Vagina (tissue), 2 donors: ENCODE data around the gene NDUFAF8. TPM values are rescaled to one million over a fixed set of nuclear protein-coding genes. Genes with fewer than 3 reads are reported as not detected.

ENCODE experiments used
- DNase-seq, 2 donors: peaks; one replicate each; pipeline ENCODE4 v3.0.0-alpha.2; 2017; ENCODE audit errors: extremely low spot score in 2 of 2
- H3K27ac ChIP-seq: fragments of 200-600 bp; sonication (generic); one replicate; pipeline ENCODE4 v1.5.1; 2019
- H3K27me3 ChIP-seq: fragments of 200-600 bp; sonication (generic); one replicate; pipeline ENCODE4 v1.5.1; 2019
- H3K36me3 ChIP-seq, 2 donors: fragments of 200-600 bp; sonication (generic); one replicate each; pipeline ENCODE4 v1.5.1; 2017 to 2019
- H3K4me1 ChIP-seq: fragments of 200-600 bp; sonication (generic); one replicate; pipeline ENCODE4 v1.5.1; 2019
- H3K4me3 ChIP-seq, 2 donors: fragments of 200-600 bp; sonication (generic); 1 replicate in 1 of 2; 2 replicates in 1 of 2; pipeline ENCODE4 v1.5.1; 2016 to 2019
- H3K9me3 ChIP-seq: fragments of 200-600 bp; sonication (generic); one replicate; pipeline ENCODE4 v1.5.1; 2019
- POLR2A ChIP-seq, 2 donors: fragments of 450-650 bp; IDR thresholded peaks; one replicate each; pipeline ENCODE4 v1.6.1; 2017; ENCODE audit warnings: antibody characterized with exemption in 2 of 2, mild to moderate bottlenecking in 2 of 2, moderate library complexity in 2 of 2
- POLR2AphosphoS5 ChIP-seq, 2 donors: sonication (generic); formaldehyde crosslinking; IDR thresholded peaks; one replicate each; pipeline ENCODE4 v1.9.0; 2017; ENCODE audit warnings: antibody characterized with exemption in 2 of 2, mild to moderate bottlenecking in 2 of 2, low read depth in 1 of 2; ENCODE audit not compliant: insufficient read depth in 1 of 2
- intact Hi-C: fragments of 100-400 bp; cut with DNase I; formaldehyde crosslinking; loops from one replicate; pipeline ENCODE4 v1.15.1; 2023
- total RNA-seq: library from RNA; depleted of rRNA; stranded (reverse); fragments of >200 nt; gene quantifications from one replicate; pipeline ENCODE4 v1.2.3, GENCODE V29; 2016
- TF ChIP-seq, protein P1 (sequence below), 3 experiments: fragments of 450-650 bp in 2 of 3; fragments of 200-600 bp in 1 of 3; sonication (generic) in 1 of 3; IDR thresholded peaks; one replicate each; pipeline ENCODE4 v1.5.1; 2017 to 2019; ENCODE audit warnings: antibody characterized with exemption in 3 of 3, mild to moderate bottlenecking in 2 of 3, moderate library complexity in 2 of 3

Gene NDUFAF8
- total RNA-seq, 1 donor from 2014 or later: 52.5 TPM

DNA sequence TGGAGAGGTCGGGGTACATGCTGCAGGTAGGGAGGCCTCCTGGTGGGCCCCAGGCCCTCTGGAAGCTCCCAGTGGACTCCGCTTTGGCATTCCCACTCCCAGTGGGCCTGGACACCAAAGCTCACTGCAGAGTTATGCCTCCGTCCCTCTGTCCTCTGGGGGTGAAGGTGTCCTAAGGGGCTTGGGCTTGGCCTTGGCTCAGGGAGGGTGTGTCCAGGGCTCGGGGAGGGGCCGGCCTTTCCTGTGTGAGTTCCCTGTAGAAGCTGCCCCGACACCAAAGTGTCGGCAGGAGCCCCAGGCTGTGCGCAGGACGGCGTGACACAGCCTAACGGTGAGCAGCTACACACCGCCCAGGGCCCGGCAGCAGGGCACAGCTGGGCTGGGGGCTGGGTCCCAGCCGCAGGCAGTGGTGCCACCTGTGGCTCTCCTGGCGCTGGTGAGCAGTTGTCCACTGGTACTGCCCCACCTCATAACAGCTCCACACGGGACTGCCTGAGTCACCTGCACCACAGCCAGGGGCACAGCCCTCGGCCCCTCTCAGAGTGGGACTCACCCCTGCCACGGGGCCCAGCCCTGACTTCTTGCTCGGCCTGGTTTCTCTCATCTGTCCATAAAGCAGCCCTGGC lies 6.4 kb upstream of the NDUFAF8 start:
- H3K27ac ChIP-seq: no peak overlapping the region
- intact Hi-C loops: no loop called here
- no peaks in the 10 kb centered on the region for H3K27me3 ChIP-seq
- TF ChIP-seq POLR2A (IDR thresholded peaks at IDR 0.05) (no peak), POLR2AphosphoS5 (IDR thresholded peaks at IDR 0.05; ENCODE audit: insufficient read depth in 1 of 2, low read depth in 1 of 2) (no peak)
- TF ChIP-seq, protein P1, sequence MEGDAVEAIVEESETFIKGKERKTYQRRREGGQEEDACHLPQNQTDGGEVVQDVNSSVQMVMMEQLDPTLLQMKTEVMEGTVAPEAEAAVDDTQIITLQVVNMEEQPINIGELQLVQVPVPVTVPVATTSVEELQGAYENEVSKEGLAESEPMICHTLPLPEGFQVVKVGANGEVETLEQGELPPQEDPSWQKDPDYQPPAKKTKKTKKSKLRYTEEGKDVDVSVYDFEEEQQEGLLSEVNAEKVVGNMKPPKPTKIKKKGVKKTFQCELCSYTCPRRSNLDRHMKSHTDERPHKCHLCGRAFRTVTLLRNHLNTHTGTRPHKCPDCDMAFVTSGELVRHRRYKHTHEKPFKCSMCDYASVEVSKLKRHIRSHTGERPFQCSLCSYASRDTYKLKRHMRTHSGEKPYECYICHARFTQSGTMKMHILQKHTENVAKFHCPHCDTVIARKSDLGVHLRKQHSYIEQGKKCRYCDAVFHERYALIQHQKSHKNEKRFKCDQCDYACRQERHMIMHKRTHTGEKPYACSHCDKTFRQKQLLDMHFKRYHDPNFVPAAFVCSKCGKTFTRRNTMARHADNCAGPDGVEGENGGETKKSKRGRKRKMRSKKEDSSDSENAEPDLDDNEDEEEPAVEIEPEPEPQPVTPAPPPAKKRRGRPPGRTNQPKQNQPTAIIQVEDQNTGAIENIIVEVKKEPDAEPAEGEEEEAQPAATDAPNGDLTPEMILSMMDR (IDR thresholded peaks at IDR 0.05): no peak
- no peaks in the 10 kb centered on the region for H3K9me3 ChIP-seq
- peaks cover 0 to 42% of the 10 kb centered on the region in 2 donors for H3K36me3 ChIP-seq
- peaks cover 18% of the 10 kb centered on the region for H3K4me1 ChIP-seq
- no peak overlapping the region for H3K4me3 ChIP-seq
- no peak for DNase-seq

DNA sequence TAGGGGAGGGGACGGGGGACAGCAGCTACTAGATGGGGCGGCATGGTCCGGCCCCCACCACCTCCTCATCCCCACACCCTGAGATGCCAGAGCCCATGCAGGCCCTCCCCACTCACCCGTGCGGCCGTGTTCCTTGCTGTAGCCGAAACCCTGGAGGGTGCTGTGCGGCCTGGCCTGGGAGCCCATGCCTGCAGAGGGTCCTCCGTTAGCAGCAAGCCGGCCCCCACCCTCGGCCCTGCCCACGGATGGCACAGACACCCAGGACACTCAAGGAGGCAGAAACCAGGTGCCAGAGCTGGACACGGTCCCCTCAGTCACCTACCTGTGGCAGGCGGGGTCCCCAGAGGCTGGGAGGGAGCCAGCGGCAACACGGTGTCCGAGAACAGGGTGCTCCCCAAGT lies 5.8 kb upstream of the NDUFAF8 start:
- no peaks in the 10 kb centered on the region for H3K27me3 ChIP-seq
- no peak overlapping the region for H3K4me3 ChIP-seq
- DNase-seq: no peak
- TF ChIP-seq, protein P1 (IDR thresholded peaks at IDR 0.05): no peak
- TF ChIP-seq POLR2A (IDR thresholded peaks at IDR 0.05): no peak
- no peak for TF ChIP-seq POLR2AphosphoS5 (IDR thresholded peaks at IDR 0.05; ENCODE audit: insufficient read depth in 1 of 2, low read depth in 1 of 2)
- H3K27ac ChIP-seq: no peak overlapping the region
- H3K9me3 ChIP-seq: no peaks in the 10 kb centered on the region
- intact Hi-C loops: no loop called here
- peaks cover 0 to 41% of the 10 kb centered on the region in 2 donors for H3K36me3 ChIP-seq
- peaks cover 24% of the 10 kb centered on the region for H3K4me1 ChIP-seq

DNA sequence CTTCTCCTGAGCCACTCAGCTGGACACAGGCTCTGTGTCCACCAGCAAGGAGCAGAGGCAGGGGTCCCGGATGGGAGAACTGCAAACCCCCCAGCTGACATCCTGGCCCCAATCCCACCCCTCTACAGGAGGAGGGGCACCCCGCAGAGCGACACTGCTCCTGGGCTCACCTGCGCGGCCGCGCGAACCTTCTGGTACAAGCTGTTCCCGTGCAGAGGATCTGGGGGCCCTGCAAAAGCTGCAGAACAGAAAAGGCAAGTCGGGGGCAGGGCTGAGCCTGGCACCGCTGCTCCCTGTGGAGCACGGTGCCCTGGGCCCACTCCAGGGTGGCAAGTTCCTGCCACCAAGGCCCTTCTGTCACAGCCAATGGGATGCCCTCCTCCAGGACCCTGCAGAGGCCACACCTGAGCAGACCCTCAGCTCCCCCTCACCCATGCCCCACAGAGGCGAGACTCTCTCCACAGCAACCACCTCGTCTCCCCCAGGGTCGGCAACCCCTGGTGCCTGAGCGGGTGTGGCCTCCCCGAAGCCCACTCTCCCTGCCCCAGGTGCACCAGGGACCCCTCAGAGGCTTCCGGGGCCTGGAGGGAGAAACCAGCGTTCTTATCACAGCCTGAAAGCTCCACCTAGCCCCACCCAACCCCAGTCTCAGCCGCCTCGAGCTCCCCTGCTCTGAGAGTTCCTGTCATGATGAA lies 5.2 kb upstream of the NDUFAF8 start:
- H3K36me3 ChIP-seq: peaks cover 0 to 35% of the 10 kb centered on the region in 2 donors
- intact Hi-C loops: no loop called here

DNA sequence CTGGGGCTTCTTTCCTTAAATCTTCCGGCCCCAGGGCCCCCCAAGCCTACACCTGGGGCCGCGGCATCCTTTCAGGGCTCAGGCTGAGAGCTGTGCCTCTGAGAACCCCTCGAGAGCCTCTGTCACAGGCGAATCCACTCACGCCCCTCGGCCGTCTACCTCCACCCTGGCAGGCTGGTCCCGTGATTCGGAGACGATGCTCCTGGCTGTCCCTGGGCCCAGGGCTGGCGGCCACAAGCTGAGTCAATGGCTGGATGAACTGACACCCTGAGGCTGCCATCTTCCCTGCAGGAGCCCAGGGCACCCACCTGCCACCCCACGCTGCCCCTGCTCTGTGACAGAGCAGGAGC lies 4.6 kb upstream of the NDUFAF8 start:
- Histone ChIP-seq H3K9me3 (no peaks in the 10 kb centered on the region), H3K27me3 (no peaks in the 10 kb centered on the region), H3K4me1 (peaks cover 28% of the 10 kb centered on the region), H3K4me3 (no peak overlapping the region), H3K27ac (no peak overlapping the region), H3K36me3 (peaks cover 0 to 31% of the 10 kb centered on the region in 2 donors)
- TF ChIP-seq POLR2AphosphoS5 (IDR thresholded peaks at IDR 0.05; ENCODE audit: insufficient read depth in 1 of 2, low read depth in 1 of 2) (no peak), POLR2A (IDR thresholded peaks at IDR 0.05) (no peak)
- TF ChIP-seq, protein P1 (IDR thresholded peaks at IDR 0.05): no peak
- intact Hi-C loops: no loop called here
- DNase-seq: no peak

More for the DNA sequence above, 5.2 kb upstream of the NDUFAF8 start:
- DNase-seq: no peak
- no peak overlapping the region for H3K27ac ChIP-seq
- no peaks in the 10 kb centered on the region for H3K9me3 ChIP-seq
- peaks cover 27% of the 10 kb centered on the region for H3K4me1 ChIP-seq
- H3K27me3 ChIP-seq: no peaks in the 10 kb centered on the region
- no peak overlapping the region for H3K4me3 ChIP-seq
- no peak for TF ChIP-seq POLR2A (IDR thresholded peaks at IDR 0.05)
- TF ChIP-seq POLR2AphosphoS5 (IDR thresholded peaks at IDR 0.05; ENCODE audit: insufficient read depth in 1 of 2, low read depth in 1 of 2): no peak
- TF ChIP-seq, protein P1 (IDR thresholded peaks at IDR 0.05): no peak
